Suppressor macrophage treated with lipopolysaccharide for 4 hours (primary cell): ENCODE results near the gene KREMEN1.

Source experiments
- DNase-seq: peaks from one replicate; pipeline ENCODE4 v3.0.0-alpha.2; 2020

Gene KREMEN1

DNA sequence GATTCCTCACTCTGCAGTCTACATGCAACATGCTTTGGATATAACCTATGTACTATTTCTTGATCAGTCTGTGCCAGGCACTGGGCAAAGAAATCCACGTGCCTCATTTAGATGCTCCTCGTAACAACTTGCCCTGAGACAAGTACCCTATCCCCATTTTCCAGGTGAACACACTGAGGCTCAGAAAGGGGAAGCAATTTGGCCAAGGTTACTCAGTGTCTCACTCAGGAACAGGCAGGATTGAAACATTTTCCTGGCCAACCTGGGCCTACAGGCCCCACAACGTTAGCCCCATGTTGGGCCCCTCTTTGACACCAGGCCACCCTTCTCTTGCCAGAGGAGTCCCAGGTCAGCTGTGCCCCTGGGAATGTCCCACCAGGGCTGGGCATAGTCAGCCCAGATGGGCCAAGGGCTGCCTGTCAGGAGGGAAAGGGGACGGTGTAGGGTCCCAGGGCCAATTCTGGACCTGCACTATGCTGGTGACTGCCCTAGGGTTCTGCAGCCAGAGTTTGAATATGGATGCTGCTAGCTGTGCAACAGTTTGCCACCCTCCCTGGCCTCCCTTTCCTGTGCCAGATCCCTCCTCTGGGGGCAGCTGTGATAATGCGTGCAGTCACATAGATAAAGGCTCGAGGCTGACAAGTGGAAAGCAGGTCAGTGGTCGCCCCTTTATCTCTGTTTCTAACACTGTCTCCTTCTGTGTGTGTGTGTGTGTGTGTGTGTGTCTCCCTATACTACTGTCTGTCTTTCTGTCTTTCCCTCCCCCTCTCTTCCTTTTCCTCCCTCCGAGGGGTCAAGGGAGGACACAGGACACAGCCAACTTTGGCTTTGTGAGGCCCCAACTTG, 122.5 kb downstream of the KREMEN1 start:
- DNase-seq: no peak

DNA sequence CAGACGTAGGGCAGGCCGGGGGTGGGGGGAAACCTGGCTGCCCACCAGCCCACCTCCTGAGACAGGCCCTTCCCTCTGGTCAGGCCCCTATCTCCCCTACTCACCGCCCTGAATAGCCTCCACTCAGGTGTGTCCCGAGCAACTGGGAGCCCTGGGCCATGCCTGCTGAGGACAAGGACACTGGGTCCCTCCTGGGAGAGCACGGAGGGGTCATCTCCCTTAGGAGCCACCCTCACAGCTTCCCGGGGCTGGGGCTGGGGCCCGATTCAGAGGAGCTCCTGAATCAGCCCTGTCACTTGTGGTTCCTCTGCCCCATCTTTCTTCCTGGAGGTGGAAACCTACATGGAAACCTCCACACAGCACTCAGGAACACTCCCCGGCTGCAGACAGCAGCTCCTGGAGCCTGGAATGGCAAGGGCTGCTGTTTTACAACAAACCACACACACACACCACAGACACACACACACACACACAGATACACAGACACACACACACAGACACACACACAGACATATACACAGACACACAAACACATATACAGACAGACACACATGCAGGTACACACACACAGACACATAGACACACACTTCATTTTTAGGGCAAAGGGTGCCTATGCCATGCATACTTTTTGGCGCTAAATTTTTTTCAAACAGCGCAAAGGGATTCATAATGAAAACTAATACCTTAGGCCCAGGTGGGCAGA, 123.3 kb downstream of the KREMEN1 start:
- no peak for DNase-seq

DNA sequence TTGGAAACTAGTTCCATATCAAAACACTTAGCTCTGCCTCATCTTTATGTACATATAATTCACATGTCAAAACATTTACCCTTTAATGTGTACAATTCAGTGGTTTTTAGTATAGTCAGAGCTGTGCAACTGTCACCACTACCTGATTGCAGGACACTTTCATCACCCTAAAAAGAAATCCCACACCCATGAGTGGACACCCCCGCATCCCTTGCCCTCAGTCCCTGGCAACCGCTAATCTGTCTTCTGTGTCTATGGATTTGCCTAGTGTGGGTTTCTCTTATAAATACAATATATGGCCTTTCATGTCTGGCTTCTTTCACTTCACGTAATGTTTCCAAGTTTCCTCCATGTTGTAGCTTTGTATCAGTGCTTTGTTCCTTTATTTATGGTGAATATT, 124.3 kb downstream of the KREMEN1 start:
- no peak for DNase-seq

DNA sequence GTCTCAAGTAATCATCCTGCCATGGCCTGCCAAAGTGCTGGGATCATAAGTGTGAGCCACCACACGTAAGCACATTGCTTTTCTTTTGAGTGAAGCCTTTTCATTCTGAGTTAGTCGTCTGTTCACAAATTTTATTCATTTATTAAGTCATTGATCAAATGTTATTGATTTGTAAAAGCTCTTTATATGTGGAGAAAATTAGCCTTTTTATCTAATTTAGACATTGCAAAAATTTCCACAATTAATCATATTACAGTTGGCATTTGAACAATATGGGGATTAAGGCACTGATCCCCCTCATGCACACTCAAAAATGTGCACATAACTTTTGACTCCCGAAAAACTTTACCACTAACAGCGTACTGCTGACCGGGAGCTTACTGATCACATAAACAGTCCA, 125.4 kb downstream of the KREMEN1 start:
- DNase-seq: no peak

DNA sequence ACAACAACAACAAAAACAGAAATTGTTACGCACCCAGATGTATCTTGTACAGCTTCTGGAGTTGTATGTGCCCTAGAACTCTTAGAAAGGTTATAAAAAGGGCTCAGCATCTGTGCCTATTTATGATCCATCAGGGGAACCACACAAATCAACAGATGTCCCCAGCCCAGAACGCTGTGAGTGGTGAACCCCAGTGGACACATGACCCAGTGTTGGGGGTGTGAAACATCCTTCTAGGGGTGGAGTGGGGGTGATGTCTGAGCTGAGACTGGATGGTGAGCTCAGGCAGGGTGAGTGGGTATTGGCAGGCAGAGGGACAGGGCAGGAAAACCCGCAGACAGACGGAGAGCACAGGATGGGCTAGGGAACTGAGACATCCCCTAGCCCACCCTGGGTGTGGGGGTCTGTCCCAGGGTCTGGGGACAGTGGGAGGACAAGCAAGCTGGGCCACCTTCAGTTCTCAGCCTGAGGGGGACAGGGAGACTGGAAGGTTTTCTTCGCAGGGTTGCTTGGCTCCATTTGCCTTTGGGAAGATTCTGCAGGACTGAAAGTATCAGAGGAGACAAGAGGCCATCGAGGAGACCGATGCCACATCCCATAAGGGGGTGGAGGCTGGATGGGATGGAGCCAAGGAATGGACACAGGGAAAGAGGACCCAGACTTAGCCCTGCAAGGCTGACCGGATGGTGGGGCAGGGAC, 127.0 kb downstream of the KREMEN1 start:
- DNase-seq: no peak

DNA sequence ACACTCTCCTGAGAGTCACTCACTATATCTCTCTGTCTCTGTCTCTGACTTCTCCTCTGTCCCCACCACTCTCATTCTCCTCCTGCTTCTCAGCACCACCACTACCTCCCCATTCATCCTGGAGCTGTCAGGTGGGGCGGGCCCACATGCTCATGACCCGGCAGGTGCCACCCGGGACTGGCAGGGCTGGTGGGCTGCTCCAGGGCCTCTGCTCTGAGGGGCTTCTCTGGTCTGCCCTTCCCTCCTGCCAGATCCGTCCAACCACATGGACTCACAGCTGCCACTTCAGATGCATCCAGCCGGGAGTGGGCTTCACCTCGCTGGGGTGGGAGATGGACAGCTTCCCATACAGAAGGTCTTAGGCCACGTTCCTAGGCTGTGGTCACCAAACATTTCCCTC, 128.1 kb downstream of the KREMEN1 start:
- DNase-seq: no peak

DNA sequence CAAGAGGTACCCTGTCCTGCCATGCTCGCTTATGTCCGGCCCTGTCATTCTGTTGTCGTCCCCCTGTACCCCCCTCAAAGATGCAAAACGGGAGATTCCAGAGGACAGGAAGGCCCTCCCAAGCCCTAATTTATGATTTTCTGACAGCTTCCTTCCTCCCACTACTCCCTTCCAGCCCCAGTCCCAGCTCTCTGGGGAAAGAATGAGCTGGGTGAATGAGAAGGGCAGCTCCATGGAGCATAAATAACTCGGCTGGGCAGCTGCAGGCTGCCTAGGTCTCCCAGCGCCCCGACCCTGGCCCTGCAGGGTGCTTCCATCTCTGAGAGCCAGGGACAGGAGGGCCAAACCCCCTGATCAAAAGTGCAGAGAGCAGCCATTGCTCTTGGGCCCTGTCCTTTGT, 128.9 kb downstream of the KREMEN1 start:
- no peak for DNase-seq

DNA sequence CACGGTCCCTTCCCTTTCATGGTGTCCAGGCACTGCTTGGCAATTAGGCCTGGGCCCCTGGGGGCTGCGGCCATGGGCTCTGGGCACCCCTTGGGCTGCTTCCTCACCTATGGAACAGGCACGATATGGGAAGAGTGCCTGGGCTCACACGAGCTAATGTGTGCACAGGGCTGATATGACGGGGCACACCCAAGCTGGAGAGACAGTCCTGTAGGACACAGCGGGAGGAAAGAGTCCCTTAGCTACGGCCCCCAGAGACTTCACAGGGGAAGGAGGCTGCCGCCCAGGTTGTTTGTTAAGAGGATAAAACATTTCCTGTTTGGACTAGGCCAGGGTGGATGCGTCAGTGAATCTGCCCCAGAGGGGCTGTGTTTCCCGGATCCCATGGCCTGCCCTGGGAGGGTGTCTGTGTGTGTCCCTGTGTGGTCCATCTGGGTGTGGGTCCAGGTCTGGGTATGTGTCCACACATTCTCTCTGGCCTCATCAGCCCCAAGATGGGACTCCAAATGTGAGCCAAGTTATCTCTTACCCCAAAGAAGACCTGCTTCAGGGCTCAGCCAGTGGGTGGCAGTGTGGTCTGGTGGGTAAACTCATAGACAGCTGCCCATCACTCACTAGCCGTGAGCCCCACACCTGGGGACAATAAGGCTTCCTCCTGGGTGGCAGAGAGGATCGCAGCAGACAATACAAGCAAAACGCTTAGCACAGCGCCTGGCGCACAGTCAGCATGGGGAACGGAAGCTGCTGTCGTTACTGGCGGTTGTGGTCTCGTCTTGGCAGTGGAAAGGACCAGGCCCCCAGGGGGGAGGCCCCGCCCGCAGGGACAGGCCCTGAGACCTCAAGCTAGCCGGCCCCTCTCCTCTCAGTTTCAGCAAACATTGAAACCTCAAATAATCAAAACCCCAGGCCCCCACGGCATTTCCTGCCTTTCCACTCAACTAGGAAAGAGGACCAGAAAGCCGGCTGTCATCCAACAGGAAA, 129.7 kb downstream of the KREMEN1 start:
- DNase-seq: peak; percentile 30

DNA sequence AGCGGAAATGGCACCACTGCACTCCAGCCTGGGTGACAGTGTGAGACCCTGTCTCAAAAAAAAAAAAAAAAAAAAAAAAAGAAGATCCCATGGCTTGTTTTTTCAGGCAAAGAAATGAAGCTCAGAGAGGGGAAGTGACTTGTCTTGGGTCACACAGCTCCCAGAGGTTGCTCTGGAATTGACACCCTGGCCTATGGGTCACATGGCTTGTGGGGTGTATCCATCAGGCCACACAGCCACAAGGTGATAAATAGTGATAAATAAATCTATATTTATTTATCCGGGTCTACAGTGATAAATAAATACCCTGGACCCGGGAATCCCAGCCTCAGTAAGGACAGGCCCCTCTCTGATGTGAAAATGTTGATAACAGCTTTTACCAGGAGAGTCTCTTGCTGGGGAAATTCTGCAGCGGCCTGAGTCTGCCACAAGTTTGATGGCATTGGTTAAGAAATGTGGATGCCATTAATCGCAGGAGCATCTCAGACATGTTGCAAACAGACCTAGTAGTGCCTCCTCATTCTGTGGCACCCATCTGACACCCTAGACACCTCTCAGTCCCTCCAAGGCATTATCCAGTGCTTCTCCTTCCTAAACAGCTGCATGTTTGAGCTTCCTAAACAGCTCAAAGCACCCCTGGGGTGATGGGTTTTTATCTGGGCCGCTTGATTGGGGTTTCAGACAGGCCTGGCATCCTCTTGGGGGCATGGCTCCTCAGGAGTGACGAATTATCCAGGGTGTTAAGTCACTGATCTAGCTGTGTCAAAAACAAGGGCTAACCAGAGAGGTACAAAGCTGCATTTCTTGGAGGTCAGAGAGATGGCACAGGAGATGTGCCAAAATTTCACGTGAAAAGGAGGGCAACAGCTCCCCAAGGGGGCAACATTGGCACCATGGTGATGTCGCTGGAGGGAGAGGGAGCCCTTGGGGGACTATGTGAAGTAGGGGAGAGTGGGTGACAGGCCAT, 130.9 kb downstream of the KREMEN1 start:
- DNase-seq: no peak

DNA sequence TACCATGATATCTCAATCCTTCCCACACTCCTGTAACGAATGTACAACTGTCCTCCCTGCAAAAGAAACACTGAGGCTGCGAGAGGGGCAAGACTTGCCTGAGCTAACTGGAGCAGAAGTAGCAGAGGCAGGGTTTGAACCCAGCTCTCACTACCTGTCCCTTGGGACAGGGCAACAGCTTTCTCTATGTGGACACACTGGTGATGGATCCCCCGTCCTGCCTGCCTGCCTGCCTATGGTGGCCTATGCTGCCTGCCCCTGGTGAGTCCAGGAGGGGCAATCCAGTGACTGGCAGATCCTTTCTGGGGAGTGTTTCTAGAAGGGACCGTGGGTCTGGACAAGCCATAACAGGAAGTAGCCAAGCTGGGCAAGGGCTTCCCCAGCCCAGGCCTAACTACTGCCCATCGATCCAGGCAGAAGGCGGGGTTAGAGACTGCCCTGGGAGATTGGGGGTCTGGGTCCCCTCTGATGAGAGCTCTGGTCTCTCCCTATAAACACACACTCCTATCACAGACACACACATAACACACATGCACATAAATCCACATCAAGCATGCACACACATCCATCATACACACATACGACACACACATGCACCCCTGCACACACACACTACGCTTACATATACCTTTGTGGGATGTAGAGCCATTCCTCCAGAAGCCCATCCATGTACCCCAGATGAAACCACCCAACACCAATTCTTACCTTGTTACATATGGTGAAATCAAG, 131.8 kb downstream of the KREMEN1 start:
- DNase-seq: no peak

DNA sequence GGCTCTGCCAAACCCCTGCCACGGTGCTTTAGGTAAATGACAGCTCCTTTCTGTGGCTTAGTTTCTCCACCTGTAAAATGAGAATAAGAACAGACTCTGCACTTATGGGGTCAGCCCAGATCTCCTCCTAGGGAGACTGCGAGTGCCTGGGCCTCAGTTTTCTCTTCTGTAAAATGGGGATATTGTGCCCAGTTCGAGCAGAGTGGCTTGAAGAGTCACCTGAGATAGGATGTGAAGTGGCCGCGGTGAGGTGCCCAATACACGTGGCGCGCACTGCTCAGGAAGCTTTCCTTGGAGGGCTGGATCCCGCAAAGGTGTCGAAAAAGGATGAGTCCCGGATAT, 132.4 kb downstream of the KREMEN1 start:
- DNase-seq: no peak

DNA sequence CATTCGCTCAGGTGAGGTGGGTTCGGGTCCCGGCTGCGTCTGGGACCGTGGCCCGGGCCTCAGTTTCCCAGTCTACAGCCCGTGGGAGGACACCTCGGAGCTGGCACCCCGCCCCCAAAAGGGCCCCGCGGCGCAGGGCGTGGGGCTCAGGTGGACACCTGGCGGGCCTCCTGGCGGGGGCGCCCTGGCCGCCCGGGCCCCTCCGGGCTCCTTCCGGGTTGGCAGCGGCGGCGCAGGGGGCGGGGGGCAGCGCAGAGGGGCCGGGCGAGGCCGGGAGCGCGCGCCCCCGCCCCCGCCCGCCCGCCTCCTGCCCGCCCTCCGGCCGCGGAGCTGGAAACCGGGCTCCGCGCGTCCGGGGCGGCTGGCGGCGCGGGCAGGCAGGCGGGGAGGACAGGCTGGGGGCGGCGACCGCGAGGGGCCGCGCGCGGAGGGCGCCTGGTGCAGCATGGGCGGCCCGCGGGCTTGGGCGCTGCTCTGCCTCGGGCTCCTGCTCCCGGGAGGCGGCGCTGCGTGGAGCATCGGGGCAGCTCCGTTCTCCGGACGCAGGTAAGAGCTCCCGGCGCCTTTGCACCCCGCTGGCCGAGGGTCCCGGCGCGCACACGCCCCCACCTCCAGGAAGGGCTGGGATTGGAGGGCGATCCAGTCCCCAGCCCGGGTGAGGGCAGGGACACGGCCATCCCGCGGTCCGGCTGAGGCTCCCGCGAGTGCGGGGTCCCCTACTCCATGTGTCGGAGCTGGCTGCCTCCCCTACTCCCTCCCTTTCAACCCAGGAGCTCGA, 132.9 kb downstream of the KREMEN1 start, which contains the start of gene EMID1:
EMID1 (plus strand) TSS at position 303 of the 778 bp plus-strand sequence; CDS start at position 446, 143 bp downstream.
- peak; percentile 44 for DNase-seq

DNA sequence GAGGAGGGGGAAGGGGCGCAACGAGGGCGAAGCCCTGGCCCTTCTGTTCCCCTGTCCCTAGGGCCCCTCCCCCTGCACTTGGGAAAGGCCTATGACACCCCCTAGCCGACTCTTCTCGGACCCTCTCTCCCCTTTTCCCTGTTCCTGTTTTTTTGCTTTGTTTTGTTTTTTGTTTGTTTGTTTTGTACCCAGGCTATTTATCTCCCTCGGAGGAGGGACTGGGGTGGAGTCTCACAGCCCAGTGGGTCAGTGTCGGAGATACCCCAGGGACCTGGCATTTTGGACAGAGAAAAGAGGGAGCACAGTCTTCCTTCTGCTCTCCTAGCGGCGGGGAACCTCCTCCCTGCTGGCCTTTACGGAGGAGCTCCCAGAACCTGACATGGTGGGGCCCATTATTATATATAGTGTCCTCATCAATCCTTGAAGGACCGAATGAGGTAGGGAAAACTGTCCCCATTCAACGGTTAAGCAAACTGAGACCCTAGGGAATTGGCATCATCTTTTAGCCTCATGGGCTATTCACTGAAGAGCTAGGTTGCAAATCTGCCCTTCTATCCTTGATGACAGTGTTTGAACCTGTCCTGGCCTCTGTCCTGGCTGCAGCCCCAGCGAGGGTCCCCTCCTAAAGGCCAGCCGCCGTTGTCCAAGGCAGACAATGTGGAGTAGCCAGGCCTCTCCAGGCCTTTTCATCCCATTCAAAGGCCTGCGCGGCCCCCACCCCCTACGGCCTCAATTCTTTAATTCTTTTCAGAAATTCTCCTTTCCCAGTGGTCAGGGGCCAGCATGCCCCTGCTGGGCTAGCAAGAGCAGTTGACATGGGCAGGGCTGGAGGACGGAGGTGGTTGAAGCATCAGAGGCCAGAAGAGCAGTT, 133.8 kb downstream of the KREMEN1 start:
- no peak for DNase-seq

DNA sequence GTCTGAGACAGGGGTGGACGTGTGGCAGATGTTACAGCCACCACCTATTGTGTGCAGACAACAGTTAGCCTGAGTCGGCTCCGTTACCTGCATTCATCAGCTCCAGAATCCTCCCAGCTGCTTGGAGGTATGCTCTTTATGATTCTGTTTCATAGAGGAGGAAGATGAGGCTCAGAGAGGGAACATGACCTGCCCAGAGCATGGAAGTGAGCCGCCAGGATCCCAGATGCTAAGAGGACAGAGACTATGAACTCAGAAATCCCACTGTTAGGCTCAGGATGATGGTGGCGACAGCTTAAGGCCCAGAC, 134.4 kb downstream of the KREMEN1 start:
- DNase-seq: no peak

DNA sequence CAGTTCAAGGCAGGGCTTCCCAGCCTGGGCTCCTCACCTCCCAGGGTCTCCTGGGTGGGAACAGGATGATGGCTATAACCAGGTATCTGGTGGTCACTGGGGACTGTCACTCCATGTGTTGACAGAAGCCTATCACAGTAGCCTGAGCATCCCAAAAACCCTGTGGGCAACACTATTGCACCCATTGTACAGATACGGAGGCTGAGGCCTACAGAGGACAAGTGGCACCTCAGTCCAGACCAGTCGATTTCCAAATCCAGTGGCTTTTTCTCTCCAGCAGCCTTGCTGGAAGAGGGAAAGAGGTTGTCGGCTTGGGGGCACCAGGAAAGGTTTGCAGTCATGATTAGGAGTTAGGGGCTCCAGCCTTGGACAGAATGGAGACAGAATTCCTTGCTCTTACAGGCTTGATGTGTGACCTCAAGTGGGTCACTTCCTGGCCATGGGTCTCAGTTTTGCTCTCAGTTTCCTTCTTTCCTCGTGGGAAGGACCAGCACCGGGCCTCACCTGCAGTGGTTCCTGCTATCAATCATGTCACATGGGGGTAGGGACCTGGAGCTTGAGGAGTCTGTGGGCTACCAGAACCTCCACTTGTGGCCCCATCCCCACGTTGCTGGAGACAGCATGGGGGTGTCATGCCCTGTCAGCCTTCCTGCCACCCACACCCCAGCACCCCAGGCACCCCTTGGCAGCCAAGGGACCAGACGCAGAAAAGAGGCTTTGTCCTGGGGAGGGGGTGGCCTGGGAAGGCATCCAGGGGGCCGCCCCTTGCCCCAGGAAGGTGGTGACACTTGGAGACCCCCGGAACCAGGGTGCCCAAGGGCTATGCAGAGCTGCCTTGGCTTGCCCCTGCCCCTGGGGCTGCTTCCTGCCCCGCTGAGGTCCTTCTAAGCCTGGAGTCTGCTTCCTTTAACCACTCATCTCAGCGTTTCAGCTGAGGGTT, 135.0 kb downstream of the KREMEN1 start:
- no peak for DNase-seq

DNA sequence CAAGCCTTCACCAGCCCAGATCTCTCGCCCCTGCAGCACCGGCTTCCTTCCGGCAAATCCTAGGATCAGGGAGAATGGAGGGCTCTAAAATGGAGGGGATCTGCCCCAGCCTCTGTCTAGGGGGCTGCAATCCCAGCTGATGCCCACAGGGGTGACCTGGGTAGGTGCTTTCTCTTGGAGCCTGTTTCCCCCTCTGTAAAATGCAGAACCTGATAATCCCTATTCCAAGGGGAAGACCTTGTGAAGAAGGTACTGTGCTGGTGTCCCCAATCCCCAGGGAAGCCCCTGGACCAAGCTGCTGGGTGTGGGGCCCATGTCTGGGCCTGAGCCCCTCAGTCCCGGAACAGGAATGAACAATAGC, 135.6 kb downstream of the KREMEN1 start:
- DNase-seq: no peak

DNA sequence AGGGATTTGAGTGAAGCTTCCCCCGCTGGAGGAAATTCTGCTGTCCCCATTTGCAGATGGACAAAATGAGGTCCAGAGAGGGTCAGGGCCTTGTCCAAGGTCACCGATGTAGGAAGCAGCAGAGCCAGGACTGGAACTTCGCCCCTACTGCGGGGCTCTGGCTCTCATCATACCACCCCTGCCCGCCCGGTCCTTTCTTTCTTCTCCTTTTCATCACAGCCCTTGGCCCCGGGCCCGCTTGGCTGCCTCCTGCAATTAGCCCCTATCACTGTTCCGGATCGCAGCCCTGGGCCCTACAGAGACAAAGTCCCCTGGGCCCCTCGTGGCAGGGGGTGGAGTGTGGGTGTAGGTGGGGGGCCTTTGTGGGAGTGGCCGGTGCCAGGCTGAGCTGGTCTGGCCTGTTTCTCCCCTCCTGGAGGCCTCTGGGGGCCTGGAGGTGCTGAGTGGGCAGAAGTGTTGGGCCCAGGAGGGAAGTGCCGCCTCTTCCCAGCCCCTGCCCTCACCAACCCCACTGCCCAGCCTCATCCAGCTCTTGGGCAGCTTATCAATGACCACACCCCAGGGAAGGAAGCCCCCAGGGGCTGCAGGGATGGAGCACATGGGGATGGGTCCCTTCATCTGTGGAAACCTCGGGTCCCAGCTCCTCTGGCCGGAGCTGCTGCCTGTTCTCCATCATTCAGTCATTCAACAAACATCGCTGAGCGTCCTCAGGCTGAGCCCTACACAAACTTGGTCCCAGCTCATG, 136.2 kb downstream of the KREMEN1 start:
- DNase-seq: no peak
